ENCODE data around the gene WDR6.
A peak's percentile ranks its signal among the peaks of the same experiment; 100 is the strongest.

WDR6 gene

DNA sequence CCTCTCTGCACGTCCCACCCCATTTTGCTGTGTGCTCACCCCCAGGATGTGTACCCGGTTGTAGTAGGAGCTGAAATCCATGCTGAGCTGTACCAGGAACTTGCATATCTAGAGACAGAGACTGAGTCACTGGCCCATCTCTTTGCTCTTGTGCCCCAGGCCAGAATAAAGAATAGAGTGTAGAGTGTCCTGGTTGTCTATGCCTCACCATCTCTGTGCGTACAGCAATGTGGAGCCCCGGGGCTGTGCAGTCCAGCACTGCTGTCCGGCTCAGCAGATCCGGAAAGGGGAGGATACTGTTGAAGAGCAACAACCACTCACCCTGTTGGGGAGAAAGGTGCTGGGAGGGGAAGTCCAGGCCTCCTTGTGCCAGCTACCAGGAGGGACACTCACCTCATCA is 8.6 kb downstream of the WDR6 start:
- no peak for DNase-seq (ENCODE audit: low read depth in 2 of 2)

DNA sequence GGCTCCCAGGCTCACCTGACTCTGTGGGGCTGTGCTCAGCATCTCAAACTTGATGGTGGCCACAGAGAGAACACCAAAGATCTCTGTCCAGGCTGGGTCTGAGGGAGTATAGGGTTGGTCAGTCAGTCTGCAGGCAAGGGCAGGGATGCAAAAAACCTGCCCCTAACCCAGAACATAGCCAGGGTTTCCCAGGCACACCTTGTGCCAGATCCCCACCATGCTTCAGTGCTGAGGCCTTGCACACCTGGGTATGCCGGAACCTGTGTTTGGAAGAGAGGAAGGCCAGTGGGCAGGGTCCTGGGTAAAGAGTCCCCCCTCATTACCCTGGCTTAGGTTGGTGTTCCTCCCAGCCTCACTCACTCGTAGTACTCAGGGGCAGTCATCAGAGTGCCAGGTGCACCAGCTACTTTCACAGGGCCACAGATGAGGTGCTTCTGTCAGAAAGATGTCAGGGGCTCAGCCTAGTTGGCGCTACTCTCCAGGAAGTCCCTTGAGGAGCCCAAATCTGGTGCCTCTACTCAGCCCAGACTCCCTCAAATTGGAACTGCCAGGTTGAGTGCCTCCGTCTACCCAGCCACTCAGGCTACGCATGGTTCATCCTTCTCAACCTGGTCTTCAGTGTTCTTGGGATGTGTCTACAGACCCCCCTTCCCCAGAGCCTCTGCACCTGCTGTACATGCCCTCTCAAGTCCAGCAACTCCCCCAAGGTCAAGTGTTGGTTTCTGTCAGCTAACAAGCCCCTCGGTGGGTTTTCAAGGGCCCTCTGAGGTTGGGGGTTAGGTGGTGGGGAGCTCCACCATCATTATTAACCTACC is 9.4 kb downstream of the WDR6 start:
- no peak for DNase-seq (ENCODE audit: low read depth in 2 of 2)

DNA sequence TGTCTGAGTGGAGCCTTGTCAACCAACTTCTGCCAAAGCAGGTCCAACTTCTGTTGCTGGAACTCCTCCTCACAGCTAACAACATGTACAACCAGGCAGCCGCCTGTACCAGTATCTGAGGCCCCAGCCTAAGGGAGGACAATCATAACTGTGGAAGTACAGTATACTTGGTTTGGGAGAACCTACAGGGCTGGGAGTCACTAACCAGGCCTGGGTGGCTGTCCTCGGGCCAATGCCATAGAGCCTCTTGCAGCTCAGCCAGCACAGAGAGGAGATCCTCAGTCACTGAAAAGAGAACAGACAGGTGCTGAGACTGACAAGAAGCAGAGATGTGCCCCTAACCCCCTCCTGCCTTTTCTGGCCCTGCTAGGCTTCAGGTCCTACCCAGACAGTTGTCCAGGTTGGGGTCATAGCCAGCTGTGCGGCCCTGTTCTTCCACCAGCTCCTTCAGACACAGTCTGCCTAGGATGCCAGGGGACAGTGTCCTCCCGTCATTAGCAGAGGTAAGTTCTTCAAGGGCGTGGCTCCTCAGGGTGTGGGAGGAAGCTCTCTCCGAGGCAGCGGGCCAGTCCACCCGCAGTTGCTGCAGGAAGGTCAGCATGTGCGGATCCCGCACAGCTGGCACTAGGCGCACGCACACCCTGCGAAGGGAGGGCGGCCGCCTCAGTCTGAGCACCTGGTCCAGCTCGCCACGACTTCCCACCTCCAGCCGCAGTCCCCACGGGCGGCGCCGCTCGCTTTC is 10.2 kb downstream of the WDR6 start:
- DNase-seq (ENCODE audit: low read depth in 2 of 2), result no peak

DNA sequence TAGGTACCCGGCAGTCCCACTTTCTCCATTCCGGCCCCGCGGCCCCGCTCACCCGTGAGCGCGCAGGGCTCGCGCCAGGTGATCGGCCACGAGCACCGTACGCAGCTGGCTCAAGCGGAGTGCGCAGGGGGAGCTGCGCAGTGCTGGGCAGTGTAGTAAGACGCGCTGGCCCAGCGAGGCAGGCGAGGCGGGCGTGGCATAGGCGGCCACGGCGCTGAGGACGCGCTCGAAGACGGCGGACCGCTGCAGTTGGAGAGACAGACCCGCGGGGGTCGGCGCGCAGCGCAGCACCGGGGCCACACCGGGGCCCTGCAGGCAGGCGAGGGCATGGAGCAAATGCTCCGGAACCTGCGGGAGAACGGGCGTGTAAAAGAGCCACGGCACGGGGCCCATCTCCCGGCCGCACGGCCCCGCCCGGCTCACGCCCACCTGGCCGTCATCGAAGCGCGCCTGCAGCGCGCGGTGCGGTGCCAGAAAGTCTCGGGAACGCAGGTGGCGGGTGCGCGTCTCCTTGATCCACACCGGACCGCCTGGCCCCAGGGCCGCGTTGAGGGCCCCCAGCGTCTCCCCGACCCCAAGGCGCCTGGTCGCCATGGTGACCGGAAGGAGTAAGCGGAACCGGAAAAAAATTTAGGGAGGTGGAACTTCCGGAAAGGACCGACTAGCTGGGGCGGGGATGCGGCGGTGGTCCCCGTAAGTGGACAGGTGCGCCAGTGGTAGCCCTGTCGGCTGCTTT is 10.9 kb downstream of the WDR6 start, which contains the start of gene DALRD3:
TSS of gene DALRD3 (minus strand) at position 610 of the 736 bp plus-strand sequence. CDS start at position 594, 16 bp downstream.
- DNase-seq (ENCODE audit: low read depth in 2 of 2), result peak; percentile 31 to 48

DNA sequence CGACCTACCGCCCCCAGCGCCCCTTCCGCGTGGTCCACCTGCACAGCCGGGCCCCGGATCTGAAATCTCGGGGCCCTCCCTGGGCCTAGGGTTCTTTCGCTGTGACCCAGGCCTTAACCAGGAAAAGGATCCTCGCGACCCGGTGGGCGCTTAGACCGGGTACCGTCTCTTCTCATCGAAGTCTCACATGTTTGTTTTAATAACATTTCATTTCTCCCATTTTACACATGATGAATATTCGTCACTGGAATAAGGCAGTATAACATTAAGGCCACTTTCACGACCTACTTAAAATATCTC is 11.5 kb downstream of the WDR6 start:
- no peak for DNase-seq (ENCODE audit: low read depth in 2 of 2)

DNA sequence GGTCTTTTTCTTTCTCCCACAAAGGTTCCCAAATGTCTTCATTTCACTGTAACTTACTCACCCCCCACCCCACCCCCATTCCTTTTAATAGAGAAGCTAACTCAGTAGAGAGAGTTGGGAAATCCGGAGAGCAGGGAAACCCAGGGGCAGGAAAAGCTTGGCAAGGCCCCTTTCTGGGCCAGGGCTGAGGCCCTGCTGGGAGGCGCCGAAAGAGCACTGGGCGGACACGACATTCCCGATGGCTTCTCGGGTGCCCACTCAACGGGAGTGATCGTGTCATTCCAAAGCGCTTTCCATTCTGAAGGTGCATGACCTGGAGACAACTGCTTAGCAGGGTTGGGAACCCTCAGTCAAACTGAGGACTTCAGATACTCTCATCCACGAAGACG is 12.7 kb downstream of the WDR6 start:
- no peak for DNase-seq (ENCODE audit: low read depth in 2 of 2)

DNA sequence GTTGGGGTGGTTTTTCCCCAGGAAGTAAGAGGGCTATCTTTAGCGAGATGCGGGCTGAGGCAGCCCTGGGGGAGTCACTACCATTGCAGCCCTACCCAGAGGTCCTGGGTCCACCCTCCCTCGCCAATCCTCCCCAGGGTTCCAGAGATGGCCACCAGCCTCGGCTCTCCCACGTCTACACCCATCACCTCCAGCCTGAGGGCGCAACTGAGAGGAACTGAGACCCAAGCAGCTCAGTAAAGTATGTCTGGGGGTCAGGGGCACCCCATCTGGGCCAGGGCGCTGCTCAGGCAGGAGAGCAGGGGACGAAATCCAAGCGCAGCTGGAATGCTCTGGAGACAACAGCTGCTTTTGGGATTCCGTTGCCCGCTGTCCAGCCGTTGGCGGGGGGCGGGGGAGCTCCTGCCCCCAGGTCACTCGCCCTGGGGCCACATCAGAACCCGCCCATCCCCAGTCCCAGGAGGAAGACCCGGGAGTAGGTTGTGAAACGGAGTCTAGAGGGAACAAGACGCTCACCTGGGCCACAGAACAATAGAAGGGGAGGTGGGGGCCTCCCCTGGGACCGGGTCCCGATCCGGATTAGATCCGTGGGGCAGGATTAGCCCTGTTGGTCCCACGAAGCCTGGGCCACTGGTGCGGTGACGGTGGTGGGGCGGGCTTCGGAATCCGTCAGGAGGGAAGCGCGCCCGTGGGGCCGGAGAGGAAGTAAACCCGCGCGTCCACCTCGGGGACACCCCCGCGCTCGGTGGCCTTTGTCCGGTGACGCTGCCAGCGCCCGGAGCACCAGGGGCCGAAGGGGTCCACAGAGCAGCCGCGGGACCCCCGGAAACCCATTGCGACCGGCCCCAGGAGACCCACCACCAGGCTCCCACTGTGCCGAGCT is 13.4 kb downstream of the WDR6 start:
- DNase-seq (ENCODE audit: low read depth in 2 of 2), result peak in 1 of 2 donors; percentile 24

DNA sequence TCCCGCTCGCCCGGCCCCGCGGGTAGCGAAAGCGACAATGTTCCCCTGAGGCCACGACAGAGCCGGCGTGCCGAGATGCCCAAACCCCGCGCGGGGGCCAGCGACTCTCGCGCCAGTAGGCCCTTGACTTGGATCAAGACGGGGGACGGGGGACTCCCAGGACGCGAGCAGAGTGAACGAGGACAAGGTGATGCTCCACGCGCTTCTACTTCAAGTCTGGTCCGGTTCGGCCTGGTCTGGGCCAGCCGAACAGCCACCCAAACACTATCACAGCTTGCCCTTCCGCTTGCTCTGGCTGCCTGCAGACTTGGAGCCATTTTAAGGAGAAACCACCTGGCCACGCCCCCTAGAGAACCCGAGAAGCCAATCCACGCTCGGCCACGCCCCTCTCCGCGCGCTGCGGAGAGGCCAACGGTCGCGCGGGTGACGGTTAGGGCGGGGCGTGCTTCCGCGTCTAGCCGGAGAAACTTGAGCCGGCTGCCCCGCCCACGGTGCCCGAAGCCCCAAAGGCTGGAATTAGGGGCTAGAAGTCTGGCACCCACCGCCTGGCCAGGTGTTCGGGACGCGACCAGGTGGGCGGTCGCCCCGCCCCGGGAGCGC is 14.1 kb downstream of the WDR6 start:
- DNase-seq (ENCODE audit: low read depth in 2 of 2), result peak; percentile 95 to 97

DNA sequence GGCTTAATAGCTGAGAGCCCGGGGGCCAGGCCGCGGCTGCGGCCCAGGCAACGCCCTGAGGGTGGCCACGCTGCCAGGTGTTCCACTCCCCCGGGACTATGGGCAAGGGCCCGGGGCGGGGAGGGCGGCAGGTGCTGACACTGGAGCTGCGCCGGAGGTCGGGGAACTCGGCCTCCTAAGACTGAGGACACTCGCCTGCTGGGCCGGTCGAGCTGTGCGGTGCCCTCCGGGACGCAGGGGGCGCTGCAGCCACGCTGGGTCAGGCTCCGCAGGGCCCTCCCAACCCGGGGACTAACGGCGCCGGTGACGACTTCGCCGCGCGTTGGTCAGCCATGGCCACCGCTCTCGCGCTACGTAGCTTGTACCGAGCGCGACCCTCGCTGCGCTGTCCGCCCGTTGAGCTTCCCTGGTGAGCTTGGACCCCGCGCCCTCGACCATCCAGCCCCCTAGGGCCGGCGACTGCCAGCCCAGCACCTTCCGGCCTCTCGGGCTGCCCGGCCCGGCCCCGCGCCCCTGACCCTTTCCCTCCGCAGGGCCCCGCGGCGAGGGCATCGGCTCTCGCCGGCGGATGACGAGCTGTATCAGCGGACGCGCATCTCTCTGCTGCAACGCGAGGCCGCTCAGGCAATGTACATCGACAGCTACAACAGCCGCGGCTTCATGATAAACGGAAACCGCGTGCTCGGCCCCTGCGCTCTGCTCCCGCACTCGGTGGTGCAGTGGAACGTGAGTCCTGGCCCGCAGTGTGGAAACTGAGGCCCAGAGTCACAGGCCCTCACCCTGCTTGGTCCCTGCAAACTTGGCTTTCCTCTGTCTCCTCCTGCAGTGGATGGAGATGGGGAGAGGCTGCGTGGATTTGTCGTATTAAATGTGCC is 14.9 kb downstream of the WDR6 start, which contains the start of gene NDUFAF3:
TSS of gene NDUFAF3 (plus strand) at position 309 of the 875 bp plus-strand sequence. CDS start at position 333, 24 bp downstream.
- peak; percentile 78 to 86 for DNase-seq (ENCODE audit: low read depth in 2 of 2)

DNA sequence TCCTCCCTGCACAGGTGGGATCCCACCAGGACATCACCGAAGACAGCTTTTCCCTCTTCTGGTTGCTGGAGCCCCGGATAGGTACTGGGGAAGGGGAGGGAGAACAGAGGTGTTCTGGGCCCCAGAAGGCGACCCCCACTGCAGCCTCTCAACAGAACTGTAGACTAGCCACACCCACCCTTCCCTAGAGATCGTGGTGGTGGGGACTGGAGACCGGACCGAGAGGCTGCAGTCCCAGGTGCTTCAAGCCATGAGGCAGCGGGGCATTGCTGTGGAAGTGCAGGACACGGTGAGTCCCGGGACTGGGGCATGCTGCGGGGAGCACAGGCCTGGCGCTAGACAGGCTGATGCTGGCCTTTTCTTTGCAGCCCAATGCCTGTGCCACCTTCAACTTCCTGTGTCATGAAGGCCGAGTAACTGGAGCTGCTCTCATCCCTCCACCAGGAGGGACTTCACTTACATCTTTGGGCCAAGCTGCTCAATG is 15.5 kb downstream of the WDR6 start:
- DNase-seq (ENCODE audit: low read depth in 2 of 2), result no peak

DNA sequence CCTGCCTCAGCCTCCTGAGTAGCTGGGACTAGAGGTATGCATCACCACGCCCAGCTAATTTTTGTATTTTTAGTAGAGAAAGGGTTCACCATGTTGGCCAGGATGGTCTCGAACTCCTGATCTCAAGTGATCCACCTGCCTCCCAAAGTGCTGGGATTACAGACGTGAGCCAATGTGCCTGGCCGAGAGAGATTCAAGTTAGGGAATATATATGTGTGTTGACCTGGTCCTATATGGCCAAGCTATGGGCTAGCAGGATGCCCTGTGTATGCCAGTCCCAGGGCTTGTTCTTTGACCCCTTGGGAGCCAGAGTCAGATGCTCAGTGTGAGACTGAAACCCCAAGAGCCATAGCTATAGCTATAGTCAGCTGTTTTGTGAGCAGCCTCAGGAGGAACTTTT is 16.6 kb downstream of the WDR6 start:
- no peak for DNase-seq (ENCODE audit: low read depth in 2 of 2)

DNA sequence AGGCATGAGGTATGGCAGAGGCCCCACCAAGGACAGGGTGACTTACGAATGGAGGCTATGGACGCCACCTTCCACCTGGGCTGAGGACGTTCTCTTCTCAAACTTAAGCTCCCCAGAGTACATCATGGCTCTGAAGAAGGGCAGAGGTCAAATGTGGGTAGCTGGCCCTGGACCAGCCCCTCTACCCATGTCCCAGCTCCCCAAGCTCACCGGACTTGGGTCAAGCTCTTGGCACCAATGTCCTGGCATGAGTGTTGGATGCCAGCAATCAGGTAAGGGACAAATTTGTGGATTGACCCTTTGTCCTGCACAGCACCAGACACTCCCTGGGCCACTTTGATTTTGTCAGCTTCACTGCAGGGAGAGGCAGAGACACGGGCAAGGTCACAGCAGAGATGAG is 17.3 kb downstream of the WDR6 start:
- DNase-seq (ENCODE audit: low read depth in 2 of 2), result no peak

DNA sequence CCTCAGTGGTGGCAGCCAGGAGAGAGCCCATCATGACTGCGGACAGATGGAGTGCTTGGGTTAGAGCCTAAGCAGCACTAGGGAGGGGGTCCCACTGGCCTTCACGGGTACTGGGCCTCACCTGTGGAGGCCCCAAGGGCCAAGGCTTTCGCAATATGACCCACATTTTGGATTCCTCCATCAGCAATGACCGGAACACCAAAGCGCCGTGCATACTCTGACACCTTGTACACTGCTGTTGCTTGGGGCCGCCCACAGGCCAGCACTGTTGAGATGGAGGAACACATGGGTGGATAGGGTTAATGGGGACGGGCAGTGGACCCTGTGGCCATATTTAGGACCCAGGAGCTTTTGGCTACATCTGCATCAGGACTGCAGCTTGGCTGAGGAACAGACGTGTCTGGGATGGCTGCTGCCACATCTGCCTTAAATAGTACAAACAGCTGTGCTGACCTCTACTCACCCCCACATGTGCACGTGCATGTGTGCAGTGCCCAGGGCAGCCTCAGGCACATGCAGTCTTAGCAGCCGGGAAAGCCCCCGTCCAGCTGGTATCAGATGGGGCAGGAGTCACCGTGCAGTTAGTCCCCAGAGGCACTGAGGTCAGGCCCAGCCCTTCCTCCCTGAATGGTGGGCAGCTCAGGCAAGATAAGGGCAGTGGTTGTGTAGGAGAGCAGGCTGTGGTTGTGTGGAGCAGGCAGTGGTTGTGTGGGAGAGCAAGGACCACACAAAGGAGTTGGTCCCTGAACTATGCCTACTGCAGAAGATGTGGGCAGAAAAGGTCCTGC is 18.0 kb downstream of the WDR6 start:
- DNase-seq (ENCODE audit: low read depth in 2 of 2), result no peak

DNA sequence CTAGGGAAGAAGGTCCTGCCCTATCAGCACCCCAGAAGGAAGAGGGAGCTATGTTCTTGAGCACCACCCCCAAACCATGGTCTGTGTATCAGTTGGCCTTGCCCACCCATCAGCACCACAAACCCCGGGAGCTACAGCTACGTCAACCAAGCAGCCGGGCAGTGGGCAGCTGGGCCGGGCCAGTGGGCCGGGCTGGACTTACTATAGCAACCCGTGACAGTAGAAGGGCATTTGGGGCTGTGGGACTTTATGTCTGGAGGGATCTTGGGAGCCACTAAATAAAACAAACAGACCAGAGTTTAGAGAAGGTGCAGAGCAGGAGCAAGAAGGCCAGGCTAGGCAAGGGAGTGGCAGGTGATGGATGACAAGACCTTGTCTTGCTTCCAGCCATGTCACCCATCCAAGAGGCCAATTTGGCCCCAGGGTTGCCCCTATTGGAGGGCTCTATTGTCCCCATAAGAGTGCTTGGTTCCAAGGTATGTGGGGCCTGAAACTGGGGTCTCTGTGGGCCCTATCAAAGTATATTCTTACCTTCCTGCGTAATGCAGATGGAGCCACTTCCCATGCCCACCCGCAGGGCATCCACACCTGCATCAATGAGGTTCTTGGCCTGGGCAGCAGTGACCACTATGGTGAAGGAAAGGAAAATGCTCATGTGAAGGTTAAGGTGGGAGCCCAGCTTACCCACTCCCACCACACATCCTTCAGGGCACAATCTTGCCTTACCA is 18.8 kb downstream of the WDR6 start:
- DNase-seq (ENCODE audit: low read depth in 2 of 2), result no peak

DNA sequence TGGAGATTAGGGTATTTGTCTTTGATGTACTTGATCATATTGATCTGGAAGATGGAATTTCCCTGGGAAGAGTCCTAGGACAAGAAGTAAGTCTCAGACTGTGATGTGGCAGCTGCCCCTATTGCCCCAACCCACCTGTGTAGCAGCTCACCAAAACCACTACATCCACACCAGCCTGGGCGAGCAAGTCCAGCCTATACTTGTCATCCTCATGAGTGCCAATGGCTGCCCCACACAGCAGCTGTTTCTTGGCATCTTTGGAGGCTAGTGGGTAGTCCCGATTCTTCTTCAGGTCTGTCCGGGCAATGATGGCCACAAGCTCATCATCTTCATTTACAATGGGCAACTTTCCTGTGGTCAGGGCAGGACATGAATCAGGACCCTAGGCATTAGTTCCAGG is 19.3 kb downstream of the WDR6 start:
- DNase-seq (ENCODE audit: low read depth in 2 of 2), result no peak

DNA sequence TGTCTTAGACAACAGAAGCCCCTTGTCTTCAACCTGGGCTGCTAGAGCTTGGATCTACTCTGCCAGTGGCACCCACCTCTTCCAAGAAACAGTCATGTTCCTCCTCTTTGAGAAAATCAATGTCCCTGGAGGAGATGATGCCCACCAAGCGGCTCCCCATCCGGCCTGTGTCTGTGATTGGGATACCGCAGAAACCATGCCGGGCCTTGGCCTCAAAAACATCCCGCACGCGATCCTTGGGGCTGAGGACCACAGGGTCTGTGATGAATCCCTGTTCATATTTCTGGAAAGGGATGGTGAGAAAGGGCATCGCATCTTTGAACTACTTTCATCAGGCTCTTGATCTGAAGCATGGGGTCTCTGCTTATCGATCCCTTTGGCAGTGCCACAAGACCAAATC is 20.4 kb downstream of the WDR6 start:
- no peak for DNase-seq (ENCODE audit: low read depth in 2 of 2)

DNA sequence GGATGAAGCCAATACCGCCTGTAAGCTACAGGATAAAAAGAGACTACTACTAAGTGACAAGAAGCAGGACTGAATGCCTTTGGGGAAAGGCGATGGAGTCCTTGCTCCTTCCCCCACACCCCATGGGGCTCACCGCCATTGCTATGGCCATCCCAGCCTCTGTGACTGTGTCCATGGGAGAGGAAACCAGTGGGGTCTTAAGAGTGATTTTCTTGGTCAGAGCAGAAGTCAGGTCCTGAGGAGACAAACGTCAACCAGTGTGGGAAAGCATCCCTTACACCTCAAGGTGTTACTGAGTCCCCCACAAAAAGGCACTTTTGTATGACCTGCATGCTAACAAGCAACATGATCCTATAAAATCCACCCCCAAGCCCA is 21.1 kb downstream of the WDR6 start:
- no peak for DNase-seq (ENCODE audit: low read depth in 2 of 2)

Data from stimulated activated CD8-positive, alpha-beta memory T cell treated with anti-CD3 and anti-CD28 coated beads, Interleukin-7, amount 100 ng/mL, for 4 hours (primary cell).